ENCODE results near the gene DRD1.

- TF ChIP-seq GATA2 (IDR thresholded peaks at IDR 0.05; ENCODE audit: low read depth, low read length) (no peak), GATA3 (IDR thresholded peaks at IDR 0.05; ENCODE audit: low read depth, low read length) (no peak)
Measured at GRCh38 chr5:175415303-175415702, 28.7 kb downstream of the DRD1 start.
